SK-N-MC (cell line): ENCODE data around the gene CRACR2A.

Source experiments
- EZH2 ChIP-seq: fragments of 200-600 bp; sonication (generic); IDR thresholded peaks from one replicate; pipeline ENCODE4 v1.6.1; 2017; ENCODE audit warnings: antibody characterized with exemption
- POLR2AphosphoS5 ChIP-seq: IDR thresholded peaks from 2 replicates; pipeline ENCODE4 v1.6.1; 2012; ENCODE audit warnings: mild to moderate bottlenecking, low read depth, low read length, borderline replicate concordance

DNA sequence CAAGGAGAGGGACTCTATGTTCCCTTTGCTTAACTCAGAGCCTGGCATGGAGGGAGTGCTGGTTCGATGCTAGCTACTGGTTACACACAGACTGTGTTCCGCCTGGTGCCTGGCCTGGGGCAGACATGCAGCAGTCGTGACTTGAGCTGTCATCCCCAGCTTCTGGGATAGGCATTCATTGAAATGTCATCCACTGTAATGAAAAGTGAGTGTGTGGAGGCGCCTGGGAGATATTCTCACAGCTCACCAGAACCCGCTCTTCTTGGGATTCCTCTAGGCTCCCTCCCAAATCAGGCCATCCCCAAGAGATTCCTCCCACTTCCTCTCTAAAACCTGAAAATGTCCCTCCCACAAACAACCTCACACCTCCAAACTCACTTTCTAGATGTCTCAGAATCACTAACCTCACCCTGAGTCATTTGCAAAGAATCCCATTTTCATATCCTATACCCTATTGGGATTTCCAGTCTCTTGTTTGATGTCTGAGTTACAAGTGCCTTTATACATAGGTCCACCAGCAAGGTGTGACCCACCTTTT, 82.8 kb downstream of the CRACR2A start:
- TF ChIP-seq POLR2AphosphoS5 (no peak), EZH2 (no peak)
